ENCODE data around the gene RAD21L1. TPM values are rescaled to one million over a fixed set of nuclear protein-coding genes. Genes with fewer than 3 reads are reported as not detected.

RAD21L1 gene
- polyA plus RNA-seq, 3 donors = not detected

GRCh38 chr20:1272368-1273100, 46.7 kb downstream of the RAD21L1 start:
- DNase-seq = no peak

DNA sequence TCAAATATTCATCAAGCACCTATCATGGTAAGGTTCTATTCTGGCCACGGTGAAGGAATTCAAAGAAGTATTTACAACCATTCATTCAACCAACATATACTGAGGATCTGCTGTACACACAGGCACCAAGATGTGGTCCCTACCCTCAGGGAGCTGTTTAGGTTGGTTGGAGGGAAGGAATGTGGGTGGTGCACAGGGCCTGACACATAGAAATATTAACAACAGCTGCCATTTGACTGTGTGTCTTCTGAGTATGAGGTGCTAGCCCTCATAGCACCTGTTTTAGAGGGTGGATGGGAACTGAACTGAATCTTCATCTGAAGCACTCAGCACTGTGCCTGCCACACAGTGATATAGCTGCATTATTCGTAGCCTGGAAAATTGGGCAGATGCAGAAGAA, 47.5 kb downstream of the RAD21L1 start:
- DNase-seq = no peak

GRCh38 chr20:1274485-1275311, 48.9 kb downstream of the RAD21L1 start:
- no peak for DNase-seq

GRCh38 chr20:1275919-1276318, 50.1 kb downstream of the RAD21L1 start:
- no peak for DNase-seq

- no peak for DNase-seq
Measured at GRCh38 chr20:1277529-1278322, 51.9 kb downstream of the RAD21L1 start.

DNA sequence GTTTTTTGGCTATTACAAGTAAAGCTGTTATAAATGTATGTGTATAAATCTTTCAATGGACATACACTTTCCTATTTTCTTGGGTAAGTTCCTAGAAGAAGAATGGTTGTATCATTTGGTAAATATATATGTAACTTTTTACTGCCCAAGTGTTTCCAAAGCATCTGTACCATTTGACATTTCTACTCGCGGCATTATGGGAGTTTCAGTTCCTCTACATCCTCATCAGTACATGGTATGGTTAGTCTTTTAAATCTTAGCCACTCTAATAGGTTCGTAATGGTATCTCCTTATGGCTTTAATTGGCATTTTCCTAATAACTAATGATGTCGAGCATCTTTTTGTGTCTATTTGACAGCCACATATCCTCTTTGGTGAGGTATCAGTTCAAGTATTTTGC, 53.1 kb downstream of the RAD21L1 start:
- DNase-seq = no peak

- no peak for DNase-seq
Measured at GRCh38 chr20:1280195-1281102, 54.6 kb downstream of the RAD21L1 start.

- DNase-seq = no peak
Measured at GRCh38 chr20:1281279-1282057, 55.6 kb downstream of the RAD21L1 start.

- no peak for DNase-seq
Measured at GRCh38 chr20:1282966-1283365, 57.1 kb downstream of the RAD21L1 start.

DNA sequence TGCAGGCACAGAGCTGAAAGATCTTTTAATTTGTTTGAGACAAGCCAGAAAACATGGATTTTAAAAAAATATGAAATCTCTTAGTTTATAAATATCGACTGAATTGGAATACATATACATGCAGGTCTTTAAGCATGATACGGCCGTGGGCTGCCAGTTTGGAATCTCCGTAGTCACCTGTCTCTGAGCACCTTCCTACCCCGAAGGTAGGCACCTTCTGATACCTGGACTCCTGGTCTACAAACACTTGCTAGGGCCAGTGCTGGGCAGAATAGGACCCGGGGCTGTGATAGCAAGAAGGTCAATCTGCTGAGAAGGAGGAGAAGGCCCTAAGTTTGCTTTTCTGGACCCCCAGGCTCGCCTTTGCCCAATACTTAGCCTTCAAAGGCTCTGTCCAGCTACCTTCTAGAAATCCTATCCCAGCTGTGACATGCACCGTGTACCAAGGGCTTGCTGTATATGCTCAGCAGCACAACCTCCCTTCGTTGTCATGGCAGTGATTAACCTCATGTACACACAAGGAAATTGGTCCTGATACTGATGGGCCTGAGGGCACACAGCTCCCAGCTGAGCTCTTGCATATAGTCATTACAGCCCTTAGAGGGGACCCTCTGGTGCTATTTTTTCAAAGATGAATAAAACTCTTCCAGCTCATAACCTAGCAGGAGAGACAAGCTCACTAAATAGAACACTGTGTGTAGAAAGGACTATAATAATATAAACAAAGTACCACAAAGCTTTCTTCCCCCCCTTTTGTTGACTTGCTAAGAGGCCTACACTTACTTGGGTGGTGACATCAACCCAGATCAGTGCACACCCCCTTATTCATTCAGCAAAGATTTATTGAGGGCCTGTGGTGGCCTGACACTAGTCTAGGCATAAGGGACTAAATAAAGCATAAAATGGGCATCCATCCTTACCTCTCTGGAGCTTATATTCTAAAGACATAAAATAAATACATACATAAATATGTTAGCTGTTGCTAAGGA, 58.0 kb downstream of the RAD21L1 start:
- peak; percentile 24 for DNase-seq

GRCh38 chr20:1286267-1287024, 60.6 kb downstream of the RAD21L1 start:
- no peak for DNase-seq

- no peak for DNase-seq
Measured at GRCh38 chr20:1287306-1287705, 61.5 kb downstream of the RAD21L1 start.

DNA sequence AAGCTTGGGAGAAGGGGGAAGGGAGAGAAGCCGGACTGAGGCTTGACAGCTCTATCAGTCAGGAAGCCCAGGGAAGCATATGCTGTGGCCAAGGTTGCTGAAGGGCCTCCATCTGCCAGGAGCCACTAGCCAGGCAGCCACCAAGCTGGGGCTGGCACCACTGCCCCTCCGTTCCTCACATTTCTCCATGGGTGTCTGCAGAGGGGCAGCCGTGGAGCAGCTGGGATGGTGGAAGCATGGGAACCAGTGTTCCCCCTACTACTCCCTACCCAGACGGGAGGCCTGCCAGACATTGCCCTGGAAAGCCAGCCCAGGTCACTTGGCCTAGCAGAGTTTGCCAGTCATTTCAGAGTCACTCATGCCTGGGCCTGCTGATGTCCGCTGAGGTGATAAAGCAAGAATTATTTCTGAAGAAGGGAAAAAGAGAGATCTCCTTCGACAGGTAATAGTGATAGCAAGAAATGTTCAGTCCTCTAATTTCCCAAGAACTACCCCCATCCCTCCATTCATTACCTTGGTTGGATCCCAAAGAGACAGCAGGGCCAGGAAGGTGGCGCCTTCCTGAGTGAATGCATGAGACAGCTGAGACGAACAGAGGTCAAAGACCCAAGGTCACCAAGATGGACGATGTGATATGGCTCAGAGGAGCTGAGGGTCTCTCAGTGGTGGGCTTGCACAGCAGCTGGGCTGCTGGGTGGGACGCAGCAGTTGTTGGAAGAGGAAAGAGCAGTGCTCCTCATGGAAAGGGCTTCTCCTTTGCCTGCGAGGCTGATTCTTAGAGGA, 62.1 kb downstream of the RAD21L1 start:
- no peak for DNase-seq

DNA sequence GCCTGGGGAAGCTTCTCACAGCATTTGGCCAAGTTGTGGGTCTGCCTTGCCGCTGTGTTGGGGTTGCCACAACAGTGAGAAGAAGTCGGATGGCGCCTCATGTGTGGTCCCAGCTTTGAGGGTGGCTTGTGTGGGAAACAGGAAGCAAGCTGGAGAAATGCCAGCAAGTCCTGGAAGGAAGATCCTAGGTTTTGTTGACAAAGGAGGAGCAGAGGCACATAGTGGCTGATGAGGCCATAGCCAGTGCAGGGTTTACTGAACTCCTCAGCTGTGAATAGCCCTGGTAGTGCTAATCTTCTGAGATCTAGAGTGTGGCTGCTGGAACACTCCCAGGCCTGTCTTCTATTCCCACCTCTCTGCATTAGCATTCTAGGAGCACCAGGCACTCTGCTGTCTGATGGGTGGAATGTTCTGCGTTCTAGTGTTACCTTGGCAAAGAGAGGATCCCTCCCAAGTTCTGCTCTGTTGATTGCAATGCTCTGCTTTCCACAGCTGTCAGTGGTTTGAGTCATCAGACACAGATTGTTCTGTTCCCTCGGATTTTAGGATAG, 65.4 kb downstream of the RAD21L1 start:
- no peak for DNase-seq

GRCh38 chr20:1292620-1293019, 66.8 kb downstream of the RAD21L1 start:
- no peak for DNase-seq

DNA sequence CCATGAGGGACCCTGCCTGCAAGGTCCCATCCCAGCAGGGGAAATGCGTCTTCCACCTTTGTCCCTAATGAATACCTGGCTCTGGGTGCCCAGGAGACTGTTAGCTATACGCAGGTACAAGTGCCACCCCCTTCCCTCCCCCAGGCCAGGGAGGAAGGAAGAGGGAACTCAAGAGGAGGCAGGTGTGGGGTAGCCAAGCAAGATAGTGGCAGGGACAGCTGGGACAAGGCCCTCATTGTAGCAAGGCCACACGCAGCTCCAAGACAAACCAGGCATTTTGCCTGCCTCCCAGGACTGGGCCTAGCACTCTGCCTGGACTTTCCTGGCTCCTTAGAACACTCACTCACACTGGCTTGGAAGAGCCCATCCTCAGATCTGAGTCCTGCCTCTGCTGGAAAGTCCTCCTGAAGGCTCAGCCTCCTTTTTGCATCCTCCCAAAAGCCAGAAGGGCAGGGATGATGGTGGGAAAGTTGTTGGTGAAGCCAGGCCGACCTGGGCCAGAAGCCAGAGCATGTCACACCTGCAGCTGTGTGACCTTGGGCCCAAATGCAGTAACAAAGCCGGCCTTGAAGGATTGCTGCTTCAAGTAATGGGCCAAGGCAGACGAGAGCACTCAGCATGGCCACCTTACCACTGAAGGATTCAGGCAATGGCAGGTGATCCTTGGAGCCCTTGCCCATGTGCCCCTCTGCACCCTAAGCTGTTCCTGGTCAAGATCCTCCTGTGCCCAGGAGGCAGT, 68.0 kb downstream of the RAD21L1 start:
- no peak for DNase-seq

GRCh38 chr20:1294497-1294896, 68.7 kb downstream of the RAD21L1 start:
- DNase-seq = no peak
